IMR-90 (cell line): ENCODE results near the gene APOH.

ENCODE experiments used
- BHLHE40 ChIP-seq: fragments of 150-350 bp; IDR thresholded peaks from 2 replicates; pipeline ENCODE4 v1.6.1; 2016; ENCODE audit warnings: mild to moderate bottlenecking, low read depth, low read length
- CEBPB ChIP-seq: IDR thresholded peaks from 2 replicates; pipeline ENCODE4 v1.6.1; 2012; ENCODE audit warnings: low read depth, low read length, improper control_type of control experiment
- CHD1 ChIP-seq: IDR thresholded peaks from 2 replicates; pipeline ENCODE4 v1.6.1; 2012; ENCODE audit warnings: low read depth, low read length, improper control_type of control experiment
- CTCF ChIP-seq: conservative IDR thresholded peaks from 2 replicates; pipeline ENCODE4 v1.5.1; 2012; ENCODE audit warnings: mild to moderate bottlenecking, low read depth, low read length, improper control_type of control experiment
- MXI1 ChIP-seq: IDR thresholded peaks from 2 replicates; pipeline ENCODE4 v1.6.1; 2012; ENCODE audit warnings: low read depth, mild to moderate bottlenecking, low read length, moderate library complexity, borderline replicate concordance
- POLR2A ChIP-seq: IDR thresholded peaks from 2 replicates; pipeline ENCODE4 v1.6.1; 2012; ENCODE audit warnings: mild to moderate bottlenecking, low read depth, low read length
- RAD21 ChIP-seq: IDR thresholded peaks from 2 replicates; pipeline ENCODE4 v1.6.1; 2012; ENCODE audit warnings: low read length, improper control_type of control experiment
- RCOR1 ChIP-seq: IDR thresholded peaks from 2 replicates; pipeline ENCODE4 v1.6.1; 2012; ENCODE audit warnings: mild to moderate bottlenecking, low read length, improper control_type of control experiment; ENCODE audit not compliant: insufficient replicate concordance
- RFX5 ChIP-seq: IDR thresholded peaks from 2 replicates; pipeline ENCODE4 v1.8.0; 2012; ENCODE audit warnings: low read depth, mild to moderate bottlenecking, low read length, moderate library complexity
- SMC3 ChIP-seq: fragments of 150-350 bp; IDR thresholded peaks from 2 replicates; pipeline ENCODE4 v1.6.1; 2016; ENCODE audit warnings: low read depth, mild to moderate bottlenecking, antibody characterized with exemption, low read length, moderate library complexity

- no peak for TF ChIP-seq CTCF
- TF ChIP-seq MXI1 = no peak
- no peak for TF ChIP-seq RAD21
- TF ChIP-seq SMC3 = no peak
- no peak for TF ChIP-seq POLR2A
- TF ChIP-seq RCOR1 = no peak
- no peak for TF ChIP-seq CEBPB
- TF ChIP-seq BHLHE40 = no peak
- no peak for TF ChIP-seq CHD1
- no peak for TF ChIP-seq RFX5
Observed at GRCh38 chr17:66221755-66222530, 7.3 kb downstream of the APOH start.
